Measurements from ENCODE around the gene LRMDA. TPM values are rescaled to one million over a fixed set of nuclear protein-coding genes. Genes with fewer than 3 reads are reported as not detected.

Gene LRMDA
- total and polyA plus RNA-seq, 4 experiments from 2014 or later, result not detected

DNA sequence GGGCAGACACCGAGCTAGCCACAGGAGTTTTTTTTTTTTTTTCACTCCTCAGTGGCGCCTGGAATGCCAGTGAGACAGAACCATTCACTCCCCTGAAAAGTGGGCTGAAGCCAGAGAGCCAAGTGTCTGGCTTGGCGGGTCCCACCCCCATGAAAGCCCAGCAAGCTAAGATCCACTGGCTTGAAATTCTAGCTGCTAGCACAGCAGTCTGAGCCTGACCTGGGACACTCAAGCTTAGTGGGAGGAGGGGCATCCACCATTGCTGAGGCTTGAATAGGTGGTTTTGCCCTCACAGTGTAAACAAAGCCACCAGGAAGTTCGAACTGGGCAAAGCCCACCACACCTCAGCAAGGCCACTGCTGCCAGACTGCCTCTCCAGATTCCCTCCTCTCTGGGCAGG, 144.5 kb downstream of the LRMDA start:
- ChIA-PET POLR2A (ENCODE audit: partially characterized antibody) (no interaction called here), CTCF (ENCODE audit: partially characterized antibody) (no interaction called here)
- H3K36me3 ChIP-seq (ENCODE audit: insufficient read depth, low read length), result no peaks in the 10 kb centered on the region
- no peaks in the 10 kb centered on the region for H3K4me1 Mint-ChIP-seq
- H3K4me3 Mint-ChIP-seq, result no peak overlapping the region
- intact Hi-C loops (cut with micrococcal nuclease), result no loop called here
- H3K9me3 Mint-ChIP-seq, result peaks cover 0 to 59% (median 47%) of the 10 kb centered on the region in 8 donors
- H3K36me3 Mint-ChIP-seq, result no peaks in the 10 kb centered on the region
- no peaks in the 10 kb centered on the region for H3K4me1 ChIP-seq (ENCODE audit: insufficient read depth, low read length)
- no peaks in the 10 kb centered on the region for H3K27me3 ChIP-seq (ENCODE audit: insufficient read depth, low read length)
- H3K27me3 Mint-ChIP-seq, result peaks cover 1 to 10% of the 10 kb centered on the region in 2 donors
- H3K27ac ChIP-seq (ENCODE audit: low read depth, low read length), result no peak overlapping the region
- H3K9me3 ChIP-seq (ENCODE audit: control insufficient read depth in 1 of 2, low read length in 2 of 2), result no peaks in the 10 kb centered on the region
- no peak overlapping the region for H3K4me3 ChIP-seq (ENCODE audit: low read length in 2 of 2)
- H3K27ac Mint-ChIP-seq, result no peak overlapping the region
- DNase-seq, result no peak

DNA sequence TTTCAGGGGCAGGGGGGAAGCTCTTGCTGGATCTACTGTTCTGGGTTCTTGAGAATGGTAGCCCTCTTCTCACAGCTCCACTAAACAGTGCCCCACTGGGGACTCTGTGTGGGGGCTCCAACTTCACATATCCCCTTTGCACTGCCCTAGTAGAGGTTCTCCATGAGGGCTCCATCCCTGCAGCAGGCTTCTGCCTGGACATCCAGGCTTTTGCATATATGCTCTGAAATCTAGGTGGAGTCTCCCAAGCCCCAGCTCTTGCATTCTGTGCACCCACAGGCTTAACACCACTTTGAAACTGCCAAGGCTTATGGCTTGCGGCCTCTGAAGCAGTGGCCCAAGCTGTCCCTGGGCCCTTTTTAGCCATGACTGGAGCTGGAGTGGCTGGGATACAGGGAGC, 150.7 kb downstream of the LRMDA start:
- H3K4me3 Mint-ChIP-seq, result no peak overlapping the region
- no peak overlapping the region for H3K27ac Mint-ChIP-seq
- Histone ChIP-seq H3K27ac (ENCODE audit: low read depth, low read length) (no peak overlapping the region), H3K27me3 (ENCODE audit: insufficient read depth, low read length) (no peaks in the 10 kb centered on the region), H3K4me3 (ENCODE audit: low read length in 2 of 2) (no peak overlapping the region), H3K4me1 (ENCODE audit: insufficient read depth, low read length) (no peaks in the 10 kb centered on the region), H3K9me3 (ENCODE audit: control insufficient read depth in 1 of 2, low read length in 2 of 2) (peaks cover 0 to 3% of the 10 kb centered on the region in 2 donors), H3K36me3 (ENCODE audit: insufficient read depth, low read length) (no peaks in the 10 kb centered on the region)
- H3K4me1 Mint-ChIP-seq, result no peaks in the 10 kb centered on the region
- no peak for DNase-seq
- ChIA-PET CTCF (ENCODE audit: partially characterized antibody) (no interaction called here), POLR2A (ENCODE audit: partially characterized antibody) (no interaction called here)
- peaks cover 0 to 1% of the 10 kb centered on the region in 2 donors for H3K27me3 Mint-ChIP-seq
- H3K9me3 Mint-ChIP-seq, result peaks cover 0 to 73% (median 44%) of the 10 kb centered on the region in 8 donors
- intact Hi-C loops (cut with micrococcal nuclease), result no loop called here
- no peaks in the 10 kb centered on the region for H3K36me3 Mint-ChIP-seq

DNA sequence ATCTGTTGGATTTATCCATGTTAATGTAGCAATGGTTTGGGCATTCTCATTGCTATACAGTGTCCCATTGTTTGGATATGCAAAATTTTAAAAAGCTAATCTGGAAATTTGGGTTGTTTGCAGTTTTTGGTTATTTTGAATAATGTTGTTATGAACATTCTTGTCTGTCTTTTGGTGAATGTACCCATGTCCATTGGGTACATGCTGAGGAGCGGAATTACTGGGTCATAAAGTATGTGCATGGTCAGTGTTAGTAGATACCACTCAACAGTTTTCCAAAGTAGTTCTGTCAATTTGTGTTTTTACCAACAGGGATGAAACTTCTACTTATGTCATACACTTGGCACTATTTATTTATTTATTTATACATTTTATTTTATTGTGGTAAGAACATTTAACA, 153.9 kb downstream of the LRMDA start:
- H3K27me3 Mint-ChIP-seq, result peaks cover 0 to 2% of the 10 kb centered on the region in 2 donors
- H3K27ac ChIP-seq (ENCODE audit: low read depth, low read length), result no peak overlapping the region
- no peaks in the 10 kb centered on the region for H3K27me3 ChIP-seq (ENCODE audit: insufficient read depth, low read length)
- H3K4me3 ChIP-seq (ENCODE audit: low read length in 2 of 2), result no peak overlapping the region
- H3K4me1 Mint-ChIP-seq, result no peaks in the 10 kb centered on the region
- no peak for DNase-seq
- peaks cover 0 to 3% of the 10 kb centered on the region in 2 donors for H3K9me3 ChIP-seq (ENCODE audit: control insufficient read depth in 1 of 2, low read length in 2 of 2)
- CTCF ChIA-PET (ENCODE audit: partially characterized antibody), result no interaction called here
- POLR2A ChIA-PET (ENCODE audit: partially characterized antibody), result no interaction called here
- no peak overlapping the region for H3K4me3 Mint-ChIP-seq
- H3K36me3 ChIP-seq (ENCODE audit: insufficient read depth, low read length), result no peaks in the 10 kb centered on the region
- H3K27ac Mint-ChIP-seq, result no peak overlapping the region
- H3K9me3 Mint-ChIP-seq, result peaks cover 0 to 46% (median 25%) of the 10 kb centered on the region in 8 donors
- H3K36me3 Mint-ChIP-seq, result peaks cover 0 to 2% of the 10 kb centered on the region in 2 donors
- H3K4me1 ChIP-seq (ENCODE audit: insufficient read depth, low read length), result no peaks in the 10 kb centered on the region
- intact Hi-C loops (cut with micrococcal nuclease), result no loop called here

DNA sequence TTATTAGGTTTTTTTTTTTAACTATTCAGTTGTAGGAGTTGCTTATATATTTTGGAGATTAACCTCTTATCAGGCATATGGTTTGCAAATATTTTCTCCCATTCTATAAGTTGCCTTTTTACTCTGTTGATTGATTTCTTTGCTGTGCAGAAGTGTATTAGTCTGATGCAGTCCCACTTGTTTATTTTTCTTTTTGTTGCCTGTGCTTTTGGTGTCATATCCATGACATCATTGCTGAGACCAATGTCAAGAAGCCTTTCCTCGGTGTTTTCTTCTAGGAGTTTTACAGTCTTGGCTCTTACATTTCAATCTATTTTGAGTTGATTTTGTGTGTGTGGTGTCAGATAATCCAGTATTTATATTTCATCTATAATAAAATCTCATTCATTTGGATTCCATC, 155.4 kb downstream of the LRMDA start:
- Histone ChIP-seq H3K9me3 (ENCODE audit: control insufficient read depth in 1 of 2, low read length in 2 of 2) (peaks cover 0 to 3% of the 10 kb centered on the region in 2 donors), H3K36me3 (ENCODE audit: insufficient read depth, low read length) (no peaks in the 10 kb centered on the region), H3K27me3 (ENCODE audit: insufficient read depth, low read length) (no peaks in the 10 kb centered on the region), H3K4me3 (ENCODE audit: low read length in 2 of 2) (no peak overlapping the region), H3K27ac (ENCODE audit: low read depth, low read length) (no peak overlapping the region), H3K4me1 (ENCODE audit: insufficient read depth, low read length) (no peaks in the 10 kb centered on the region)
- intact Hi-C loops (cut with micrococcal nuclease), result no loop called here
- ChIA-PET CTCF (ENCODE audit: partially characterized antibody) (interaction anchor here (0.6 kb wide), 1 partner anchor 25 kb away, joined by 3 read pairs; no protein-coding TSS in a partner anchor), POLR2A (ENCODE audit: partially characterized antibody) (no interaction called here)
- peaks cover 1 to 3% of the 10 kb centered on the region in 2 donors for H3K27me3 Mint-ChIP-seq
- peaks cover 0 to 4% of the 10 kb centered on the region in 2 donors for H3K36me3 Mint-ChIP-seq
- DNase-seq, result no peak
- peaks cover 0 to 32% (median 16%) of the 10 kb centered on the region in 8 donors for H3K9me3 Mint-ChIP-seq
- H3K4me3 Mint-ChIP-seq, result no peak overlapping the region
- H3K27ac Mint-ChIP-seq, result no peak overlapping the region
- no peaks in the 10 kb centered on the region for H3K4me1 Mint-ChIP-seq

- Mint-ChIP-seq H3K9me3 (peaks cover 0 to 21% (median 11%) of the 10 kb centered on the region in 8 donors), H3K36me3 (peaks cover 0 to 4% of the 10 kb centered on the region in 2 donors), H3K27me3 (peaks cover 3 to 5% of the 10 kb centered on the region in 2 donors), H3K4me3 (no peak overlapping the region), H3K4me1 (no peaks in the 10 kb centered on the region), H3K27ac (no peak overlapping the region)
- Histone ChIP-seq H3K9me3 (ENCODE audit: control insufficient read depth in 1 of 2, low read length in 2 of 2) (no peaks in the 10 kb centered on the region), H3K27me3 (ENCODE audit: insufficient read depth, low read length) (no peaks in the 10 kb centered on the region), H3K36me3 (ENCODE audit: insufficient read depth, low read length) (no peaks in the 10 kb centered on the region), H3K4me3 (ENCODE audit: low read length in 2 of 2) (no peak overlapping the region), H3K4me1 (ENCODE audit: insufficient read depth, low read length) (no peaks in the 10 kb centered on the region), H3K27ac (ENCODE audit: low read depth, low read length) (no peak overlapping the region)
- intact Hi-C loops (cut with micrococcal nuclease), result no loop called here
- DNase-seq, result no peak
- ChIA-PET POLR2A (ENCODE audit: partially characterized antibody) (no interaction called here), CTCF (ENCODE audit: partially characterized antibody) (no interaction called here)
These were observed 156.6 kb downstream of the LRMDA start for GRCh38 chr10:75588031-75588430.

DNA sequence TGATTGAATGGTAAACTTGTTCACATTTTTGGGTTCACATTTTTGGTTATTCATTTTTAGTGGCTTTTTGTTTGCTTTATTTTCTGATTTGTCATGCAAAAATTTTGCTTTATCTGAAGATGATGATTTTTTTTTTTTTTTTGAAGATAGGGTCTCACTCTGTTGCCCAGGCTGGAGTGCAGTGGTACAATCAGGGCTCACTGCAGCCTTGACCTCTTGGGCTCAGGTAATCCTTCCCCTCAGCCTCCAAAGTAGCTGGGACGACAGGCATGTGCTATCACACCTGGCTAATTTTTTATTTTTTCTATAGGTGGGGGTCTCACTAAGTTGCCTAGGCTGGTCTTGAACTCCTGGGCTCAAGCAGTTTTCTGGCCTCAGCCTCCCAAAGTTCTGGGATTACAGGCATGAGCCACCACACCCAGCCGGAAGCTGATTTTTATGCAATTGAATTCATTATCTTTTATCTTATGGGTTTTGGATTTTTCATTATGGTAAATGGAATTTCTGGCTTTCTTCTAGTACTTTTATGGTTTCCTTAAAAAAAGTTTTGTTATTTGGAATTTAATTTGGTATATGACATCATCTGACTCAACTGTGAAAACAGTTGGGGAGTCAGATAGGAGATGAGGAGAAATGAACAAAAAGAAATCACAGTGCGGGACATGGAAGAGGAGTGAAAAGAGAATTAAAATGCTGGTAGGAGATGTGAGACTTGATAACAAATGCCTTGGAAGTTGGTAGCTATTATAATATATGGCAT, 158.7 kb downstream of the LRMDA start:
- ChIA-PET CTCF (ENCODE audit: partially characterized antibody) (no interaction called here), POLR2A (ENCODE audit: partially characterized antibody) (no interaction called here)
- intact Hi-C loops (cut with micrococcal nuclease), result no loop called here
- Histone ChIP-seq H3K27ac (ENCODE audit: low read depth, low read length) (no peak overlapping the region), H3K36me3 (ENCODE audit: insufficient read depth, low read length) (no peaks in the 10 kb centered on the region), H3K4me3 (ENCODE audit: low read length in 2 of 2) (no peak overlapping the region), H3K27me3 (ENCODE audit: insufficient read depth, low read length) (no peaks in the 10 kb centered on the region), H3K4me1 (ENCODE audit: insufficient read depth, low read length) (no peaks in the 10 kb centered on the region), H3K9me3 (ENCODE audit: control insufficient read depth in 1 of 2, low read length in 2 of 2) (no peaks in the 10 kb centered on the region)
- Mint-ChIP-seq H3K4me3 (no peak overlapping the region), H3K9me3 (peaks cover 0 to 5% (median under 1%) of the 10 kb centered on the region in 8 donors), H3K36me3 (peaks cover 0 to 4% of the 10 kb centered on the region in 2 donors), H3K27me3 (peaks cover 3 to 5% of the 10 kb centered on the region in 2 donors), H3K4me1 (no peaks in the 10 kb centered on the region), H3K27ac (no peak overlapping the region)
- DNase-seq, result no peak

GRCh38 chr10:75592151-75592787, 160.8 kb downstream of the LRMDA start:
- H3K27me3 ChIP-seq (ENCODE audit: insufficient read depth, low read length), result no peaks in the 10 kb centered on the region
- H3K36me3 ChIP-seq (ENCODE audit: insufficient read depth, low read length), result no peaks in the 10 kb centered on the region
- Mint-ChIP-seq H3K9me3 (peaks cover 0 to 5% (median 0%) of the 10 kb centered on the region in 8 donors), H3K4me3 (no peak overlapping the region), H3K4me1 (no peaks in the 10 kb centered on the region), H3K36me3 (peaks cover 0 to 4% of the 10 kb centered on the region in 2 donors), H3K27ac (no peak overlapping the region), H3K27me3 (peaks cover 3 to 5% of the 10 kb centered on the region in 2 donors)
- H3K4me3 ChIP-seq (ENCODE audit: low read length in 2 of 2), result no peak overlapping the region
- no peak overlapping the region for H3K27ac ChIP-seq (ENCODE audit: low read depth, low read length)
- intact Hi-C loops (cut with micrococcal nuclease), result no loop called here
- no peak for DNase-seq
- no peaks in the 10 kb centered on the region for H3K9me3 ChIP-seq (ENCODE audit: control insufficient read depth in 1 of 2, low read length in 2 of 2)
- ChIA-PET CTCF (ENCODE audit: partially characterized antibody) (no interaction called here), POLR2A (ENCODE audit: partially characterized antibody) (no interaction called here)
- H3K4me1 ChIP-seq (ENCODE audit: insufficient read depth, low read length), result no peaks in the 10 kb centered on the region
